NCI-H2107 treated with DMSO at 0.1 percent for 48 hours (cell line): ENCODE data around the gene IL24.
A peak's percentile ranks its signal among the peaks of the same experiment; 100 is the strongest.

ENCODE experiments used
- DNase-seq: peaks from one replicate; lab custom pipeline; 2025; ENCODE audit not compliant: unreplicated experiment; lab: John Stamatoyannopoulos, UW

The IL24 gene

GRCh38 chr1:206878456-206878855 is 18.8 kb upstream of the IL24 start:
- no peak for DNase-seq

GRCh38 chr1:206880314-206880713 is 16.9 kb upstream of the IL24 start:
- no peak for DNase-seq

GRCh38 chr1:206882555-206882954 is 14.7 kb upstream of the IL24 start:
- no peak for DNase-seq

- DNase-seq = no peak
These were observed 14.1 kb upstream of the IL24 start for GRCh38 chr1:206883160-206883559.

- no peak for DNase-seq
These were observed 13.4 kb upstream of the IL24 start for GRCh38 chr1:206883876-206884275.

GRCh38 chr1:206885341-206886060 is 11.7 kb upstream of the IL24 start:
- DNase-seq = no peak

GRCh38 chr1:206886831-206887230 is 10.4 kb upstream of the IL24 start:
- no peak for DNase-seq

GRCh38 chr1:206887701-206888100 is 9.5 kb upstream of the IL24 start:
- DNase-seq = no peak

GRCh38 chr1:206890125-206891060 is 6.8 kb upstream of the IL24 start:
- no peak for DNase-seq

GRCh38 chr1:206891412-206891811 is 5.8 kb upstream of the IL24 start:
- no peak for DNase-seq

- DNase-seq = no peak
These were observed 4.8 kb upstream of the IL24 start for GRCh38 chr1:206892351-206892984.

- no peak for DNase-seq
These were observed 3.9 kb upstream of the IL24 start for GRCh38 chr1:206893380-206893779.

- DNase-seq = peak; percentile 85
These were observed 1.9 kb upstream of the IL24 start for GRCh38 chr1:206895325-206895724.

GRCh38 chr1:206895837-206896242 is 1.4 kb upstream of the IL24 start:
- peak; percentile 83 for DNase-seq

- DNase-seq = no peak
These were observed 982 bp upstream of the IL24 start for GRCh38 chr1:206896261-206896660.

GRCh38 chr1:206898089-206898914 is 1.1 kb downstream of the IL24 start:
- peak; percentile 25 for DNase-seq

GRCh38 chr1:206898915-206899431 is 1.7 kb downstream of the IL24 start:
- DNase-seq = no peak

GRCh38 chr1:206899717-206900116 is 2.5 kb downstream of the IL24 start:
- no peak for DNase-seq

GRCh38 chr1:206900149-206900548 is 2.9 kb downstream of the IL24 start:
- DNase-seq = no peak

- DNase-seq = no peak
These were observed 4.7 kb downstream of the IL24 start for GRCh38 chr1:206901944-206902343.

- no peak for DNase-seq
These were observed 5.5 kb downstream of the IL24 start for GRCh38 chr1:206902702-206903101.
